Spinal cord (tissue), 10 donors: Measurements from ENCODE around the gene MYH9. TPM values are rescaled to one million over a fixed set of nuclear protein-coding genes. Genes with fewer than 3 reads are reported as not detected.
A peak's percentile ranks its signal among the peaks of the same experiment; 100 is the strongest.

Experiments used
- DNase-seq, 6 donors: peaks; one replicate each; pipeline versions ENCODE4 v3.0.0 to v3.0.0-alpha.2; 2013 to 2015; ENCODE audit warnings: low spot score in 6 of 6, low read depth in 4 of 6
- H3K27ac ChIP-seq: one replicate; pipeline ENCODE4 v1.5.1; 2013; ENCODE audit warnings: low read depth, low read length, control low read depth
- H3K27me3 ChIP-seq: one replicate; pipeline ENCODE4 v1.6.1; 2013; ENCODE audit warnings: low read length; ENCODE audit not compliant: control insufficient read depth, insufficient read depth
- H3K36me3 ChIP-seq: one replicate; pipeline ENCODE4 v1.6.1; 2013; ENCODE audit warnings: low read length; ENCODE audit not compliant: control insufficient read depth, insufficient read depth
- H3K4me1 ChIP-seq: one replicate; pipeline ENCODE4 v1.6.1; 2013; ENCODE audit warnings: low read length; ENCODE audit not compliant: control insufficient read depth, insufficient read depth
- H3K4me3 ChIP-seq: one replicate; pipeline ENCODE4 v1.5.1; 2013; ENCODE audit warnings: low read depth, low read length, control low read depth
- H3K9me3 ChIP-seq: one replicate; pipeline ENCODE4 v1.6.1; 2013; ENCODE audit warnings: low read length; ENCODE audit not compliant: control insufficient read depth, insufficient read depth
- WGBS: methylation state at CpG from one replicate; pipeline ENCODE4 v1.1.5; 2013; ENCODE audit warnings: missing lambda C conversion rate; ENCODE audit not compliant: insufficient coverage; 5-methylcytosine and 5-hydroxymethylcytosine counted together
- polyA plus RNA-seq, 2 donors: library from polyadenylated mRNA; unstranded; fragments of 120-200 nt; gene quantifications; one replicate each; pipeline ENCODE4 v1.2.1, GENCODE V29; 2013; ENCODE audit not compliant: insufficient read length in 2 of 2
- total RNA-seq, 2 donors: library from RNA; depleted of rRNA in 1 of 2; stranded (reverse); fragments of 120-200 nt in 1 of 2; fragments of >200 nt in 1 of 2; gene quantifications; one replicate each; pipeline versions ENCODE4 v1.2.3 to v1.2.4, GENCODE V29; 2013 to 2014
- donor health status: healthy.

The MYH9 gene
- total and polyA plus RNA-seq, 4 donors, result 78.7 to 122 (median 88.2) TPM

GRCh38 chr22:36326178-36327161 lies 61.3 kb downstream of the MYH9 start:
- no peak for DNase-seq
- Histone ChIP-seq H3K4me1 (peaks cover 56% of the 10 kb centered on the region), H3K4me3 (no peak overlapping the region), H3K27me3 (no peaks in the 10 kb centered on the region), H3K9me3 (no peaks in the 10 kb centered on the region), H3K27ac (peak overlapping the region; percentile 25), H3K36me3 (peaks cover 71% of the 10 kb centered on the region)
- WGBS, result 78% methylated on average over 18 of the region's 20 CpGs

DNA sequence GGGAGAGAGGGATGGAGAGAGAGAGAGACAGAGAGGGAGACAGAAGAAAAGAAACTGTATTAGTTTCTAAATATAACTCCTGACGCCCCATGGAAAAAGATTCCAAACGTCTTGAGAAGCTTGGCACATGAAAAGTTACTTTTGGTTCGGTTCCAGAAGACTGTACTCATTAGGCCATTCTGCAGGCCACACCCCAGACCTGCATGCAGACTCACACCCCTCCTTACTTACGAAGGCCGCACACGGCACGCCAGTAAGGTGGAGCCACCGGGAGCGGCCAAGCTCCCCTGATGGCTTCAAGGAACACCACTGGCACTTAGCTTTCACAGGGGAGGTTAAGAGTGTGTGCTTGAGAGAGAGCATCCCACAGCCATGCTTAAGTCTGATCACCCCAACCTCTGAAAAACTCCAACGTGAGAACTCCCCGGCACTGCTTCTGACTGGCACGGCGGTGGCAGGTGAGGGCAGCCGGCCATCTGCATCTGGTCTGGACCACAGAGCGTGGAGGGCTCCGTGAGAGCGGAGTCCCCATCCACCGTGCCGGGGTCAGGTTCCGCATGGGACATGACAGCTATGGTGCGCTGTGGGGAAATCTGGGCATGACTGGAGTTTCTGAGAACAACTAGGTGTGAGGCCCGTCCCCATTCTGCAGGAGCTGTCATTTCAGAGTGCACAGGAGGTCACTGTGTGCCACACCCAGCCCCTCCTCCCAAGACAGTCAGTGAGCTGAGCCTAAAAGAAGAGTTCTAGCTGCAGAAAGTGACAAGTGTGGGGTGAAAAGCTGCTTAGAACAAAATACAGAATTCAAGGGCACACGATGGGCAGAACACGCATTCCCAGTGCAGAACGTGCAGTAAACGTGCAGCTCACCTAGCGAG lies 62.4 kb downstream of the MYH9 start:
- peak in 1 of 6 donors; percentile 83 for DNase-seq
- Histone ChIP-seq H3K36me3 (peaks cover 75% of the 10 kb centered on the region), H3K4me1 (peaks cover 45% of the 10 kb centered on the region), H3K9me3 (no peaks in the 10 kb centered on the region), H3K4me3 (no peak overlapping the region), H3K27me3 (no peaks in the 10 kb centered on the region), H3K27ac (peak overlapping the region; percentile 89)
- WGBS, result 89% methylated on average over 18 of the region's 27 CpGs

GRCh38 chr22:36324414-36324813 lies 63.4 kb downstream of the MYH9 start:
- WGBS, result 88% methylated on average over 11 of the region's 11 CpGs
- Histone ChIP-seq H3K27me3 (no peaks in the 10 kb centered on the region), H3K36me3 (peaks cover 85% of the 10 kb centered on the region), H3K4me1 (peaks cover 36% of the 10 kb centered on the region), H3K27ac (peak overlapping the region; percentile 89), H3K9me3 (no peaks in the 10 kb centered on the region), H3K4me3 (no peak overlapping the region)
- no peak for DNase-seq

GRCh38 chr22:36323855-36324331 lies 63.9 kb downstream of the MYH9 start:
- H3K36me3 ChIP-seq, result peaks cover 86% of the 10 kb centered on the region
- no peak overlapping the region for H3K4me3 ChIP-seq
- WGBS, result 85% methylated on average over 20 of the region's 21 CpGs
- H3K9me3 ChIP-seq, result no peaks in the 10 kb centered on the region
- peak in 1 of 6 donors; percentile 59 for DNase-seq
- no peaks in the 10 kb centered on the region for H3K27me3 ChIP-seq
- H3K27ac ChIP-seq, result peak overlapping the region; percentile 89
- peaks cover 30% of the 10 kb centered on the region for H3K4me1 ChIP-seq

DNA sequence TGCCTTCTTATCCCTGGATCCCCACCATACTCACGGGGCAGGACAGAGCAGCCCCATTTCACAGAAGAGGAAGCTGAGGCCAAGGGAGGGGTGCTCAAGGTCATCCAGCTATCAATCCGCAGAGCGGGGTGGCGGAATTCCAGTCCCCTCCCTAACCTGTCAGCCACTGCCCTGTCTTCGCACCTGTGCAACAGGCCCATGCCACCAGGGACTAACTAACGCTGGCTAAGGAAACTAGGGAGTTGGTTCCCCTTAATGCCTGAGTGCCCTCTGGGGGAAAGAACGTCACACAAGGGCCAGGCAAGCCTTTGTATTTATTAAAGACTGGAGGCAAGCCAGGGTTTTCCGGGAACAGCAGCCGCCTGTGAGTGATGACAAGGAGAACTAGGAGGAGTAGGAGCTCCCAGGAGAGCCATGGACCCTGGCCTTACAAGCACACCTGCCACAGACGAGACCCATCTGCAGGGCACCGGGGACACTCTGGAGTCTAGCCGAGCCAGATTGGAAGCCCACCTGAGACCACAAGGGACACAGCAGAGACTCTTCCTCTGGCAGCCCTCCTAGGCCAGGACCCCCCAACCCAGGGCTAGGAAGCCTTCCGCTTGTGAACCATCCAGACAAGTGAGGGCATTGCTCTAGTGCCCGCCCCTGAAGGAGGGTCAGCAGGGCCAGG lies 64.4 kb downstream of the MYH9 start:
- 58% methylated on average over 10 of the region's 14 CpGs for WGBS
- no peak overlapping the region for H3K4me3 ChIP-seq
- no peaks in the 10 kb centered on the region for H3K9me3 ChIP-seq
- peaks cover 86% of the 10 kb centered on the region for H3K36me3 ChIP-seq
- peaks cover 25% of the 10 kb centered on the region for H3K4me1 ChIP-seq
- no peaks in the 10 kb centered on the region for H3K27me3 ChIP-seq
- H3K27ac ChIP-seq, result peak overlapping the region; percentile 89
- peak in 2 of 6 donors; percentile 38 to 70 for DNase-seq

GRCh38 chr22:36322602-36322915 lies 65.2 kb downstream of the MYH9 start:
- no peak for DNase-seq
- Histone ChIP-seq H3K4me3 (no peak overlapping the region), H3K36me3 (peaks cover 90% of the 10 kb centered on the region), H3K4me1 (peaks cover 21% of the 10 kb centered on the region), H3K27ac (peak overlapping the region; percentile 89), H3K9me3 (no peaks in the 10 kb centered on the region), H3K27me3 (no peaks in the 10 kb centered on the region)
- WGBS, result 85% methylated on average over 11 of the region's 11 CpGs

- 93% methylated on average over 37 of the region's 37 CpGs for WGBS
- H3K27ac ChIP-seq, result no peak overlapping the region
- no peaks in the 10 kb centered on the region for H3K9me3 ChIP-seq
- H3K27me3 ChIP-seq, result no peaks in the 10 kb centered on the region
- H3K4me3 ChIP-seq, result no peak overlapping the region
- H3K4me1 ChIP-seq, result peaks cover 18% of the 10 kb centered on the region
- no peak for DNase-seq
- peaks cover 89% of the 10 kb centered on the region for H3K36me3 ChIP-seq
Observed at GRCh38 chr22:36321797-36322601, 65.8 kb downstream of the MYH9 start.

DNA sequence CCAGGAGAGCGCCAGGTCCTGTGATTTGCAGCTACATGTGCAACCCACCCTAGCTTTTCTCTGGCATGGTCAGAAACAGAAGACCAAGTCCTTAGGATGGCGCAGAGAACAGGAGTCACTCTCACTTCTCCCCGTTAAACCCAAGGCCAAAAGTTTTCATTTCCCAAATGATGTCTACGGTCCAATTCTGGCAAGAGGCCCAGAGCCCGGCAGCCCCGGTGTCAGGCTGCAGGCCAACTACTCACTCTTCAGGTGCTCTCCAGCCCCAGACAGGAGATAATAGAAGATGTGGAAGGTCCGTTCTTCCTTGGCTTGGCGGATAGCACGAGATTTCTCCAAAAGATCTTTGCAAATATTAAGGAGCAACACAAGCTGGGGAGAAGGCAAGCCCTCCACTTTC lies 67.2 kb downstream of the MYH9 start:
- 71% methylated on average over 6 of the region's 9 CpGs for WGBS
- H3K27ac ChIP-seq, result no peak overlapping the region

More for the DNA sequence above, 67.2 kb downstream of the MYH9 start:
- Histone ChIP-seq H3K36me3 (peaks cover 85% of the 10 kb centered on the region), H3K27me3 (no peaks in the 10 kb centered on the region), H3K9me3 (no peaks in the 10 kb centered on the region), H3K4me1 (peaks cover 18% of the 10 kb centered on the region), H3K4me3 (no peak overlapping the region)
- DNase-seq, result no peak
